IPS-18a (cell line): ENCODE results near the gene HS6ST3.

ENCODE experiments used
- H3K27ac ChIP-seq: one replicate; pipeline ENCODE4 v1.5.1; 2013; ENCODE audit warnings: low read length
- H3K27me3 ChIP-seq: one replicate; pipeline ENCODE4 v1.6.1; 2013; ENCODE audit warnings: mild to moderate bottlenecking, low read length; ENCODE audit not compliant: control insufficient read depth, insufficient read depth
- H3K36me3 ChIP-seq: one replicate; pipeline ENCODE4 v1.6.1; 2013; ENCODE audit warnings: low read depth, low read length; ENCODE audit not compliant: control insufficient read depth
- H3K4me1 ChIP-seq: one replicate; pipeline ENCODE4 v1.6.1; 2013; ENCODE audit warnings: low read depth, low read length; ENCODE audit not compliant: control insufficient read depth
- H3K4me3 ChIP-seq: one replicate; pipeline ENCODE4 v1.5.1; 2013; ENCODE audit warnings: low read length
- H3K9ac ChIP-seq: one replicate; pipeline ENCODE4 v1.6.1; 2013; ENCODE audit warnings: mild to moderate bottlenecking, low read length, moderate library complexity
- H3K9me3 ChIP-seq: one replicate; pipeline ENCODE4 v1.6.1; 2013; ENCODE audit warnings: low read depth, low read length; ENCODE audit not compliant: control insufficient read depth

The HS6ST3 gene

DNA sequence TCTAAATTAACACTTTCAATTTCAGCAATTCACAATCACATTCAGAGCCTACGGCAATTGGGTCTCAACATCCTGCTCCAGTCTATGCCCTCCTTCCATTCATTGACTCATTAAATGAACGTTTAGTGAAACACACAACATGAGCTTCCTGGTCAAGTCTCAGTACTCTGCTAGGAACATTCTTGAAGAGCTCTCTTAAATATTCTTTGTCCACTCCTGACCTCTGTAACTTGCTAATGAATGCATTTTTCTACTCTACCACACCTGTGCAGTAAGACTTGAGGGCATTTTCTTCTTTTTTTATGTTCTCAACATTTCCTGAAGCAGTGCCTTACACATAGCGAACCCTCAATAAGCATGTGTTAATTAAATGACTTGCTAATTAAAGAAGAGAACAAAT is 735.7 kb downstream of the HS6ST3 start:
- Histone ChIP-seq H3K9ac (no peak overlapping the region), H3K27ac (no peak overlapping the region), H3K27me3 (no peaks in the 10 kb centered on the region), H3K4me3 (no peak overlapping the region), H3K9me3 (no peaks in the 10 kb centered on the region), H3K36me3 (no peaks in the 10 kb centered on the region), H3K4me1 (no peaks in the 10 kb centered on the region)

DNA sequence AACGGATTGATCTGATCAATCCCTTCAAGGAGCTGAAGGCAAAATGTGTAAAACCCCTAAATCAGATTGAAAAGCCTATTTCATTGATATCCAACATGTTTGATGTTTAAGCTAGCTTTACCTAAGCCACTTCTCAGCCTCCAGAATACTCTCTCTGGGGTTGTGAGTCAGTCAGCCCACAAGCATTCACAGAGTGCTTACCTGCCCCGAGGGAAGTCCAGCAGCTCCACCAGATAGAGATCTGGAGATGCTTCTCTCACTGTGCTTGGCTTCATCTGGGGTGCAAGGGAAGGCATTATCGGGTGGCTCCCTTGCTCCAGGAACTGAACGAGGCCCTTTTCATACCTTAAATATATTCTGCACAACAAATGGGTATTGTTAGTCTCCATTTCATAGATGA is 744.7 kb downstream of the HS6ST3 start:
- no peaks in the 10 kb centered on the region for H3K4me1 ChIP-seq
- H3K9me3 ChIP-seq, result no peaks in the 10 kb centered on the region
- H3K27me3 ChIP-seq, result no peaks in the 10 kb centered on the region
- H3K36me3 ChIP-seq, result no peaks in the 10 kb centered on the region
- no peak overlapping the region for H3K4me3 ChIP-seq
- no peak overlapping the region for H3K9ac ChIP-seq
- H3K27ac ChIP-seq, result no peak overlapping the region

DNA sequence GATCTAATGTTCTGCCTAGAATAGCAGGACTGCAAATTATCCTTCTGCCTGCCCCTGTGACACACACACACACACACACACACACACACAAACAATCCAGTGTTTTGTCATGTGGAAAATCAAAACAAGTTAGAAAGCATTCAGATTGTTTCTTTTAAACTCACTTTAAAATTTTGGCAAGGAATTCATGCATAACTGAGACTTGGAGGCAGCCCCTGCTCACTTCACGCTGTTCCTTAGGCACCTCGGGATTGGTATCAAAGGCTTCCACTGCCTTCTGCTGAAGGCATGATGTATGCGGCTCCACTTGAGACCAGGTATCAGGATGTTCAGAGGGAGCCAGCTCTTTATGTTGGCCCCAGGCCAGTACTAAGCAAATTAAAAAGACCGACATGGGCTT is 745.6 kb downstream of the HS6ST3 start:
- no peaks in the 10 kb centered on the region for H3K4me1 ChIP-seq
- no peak overlapping the region for H3K4me3 ChIP-seq
- no peak overlapping the region for H3K9ac ChIP-seq
- H3K36me3 ChIP-seq, result no peaks in the 10 kb centered on the region
- H3K27me3 ChIP-seq, result no peaks in the 10 kb centered on the region
- no peak overlapping the region for H3K27ac ChIP-seq
- H3K9me3 ChIP-seq, result no peaks in the 10 kb centered on the region

DNA sequence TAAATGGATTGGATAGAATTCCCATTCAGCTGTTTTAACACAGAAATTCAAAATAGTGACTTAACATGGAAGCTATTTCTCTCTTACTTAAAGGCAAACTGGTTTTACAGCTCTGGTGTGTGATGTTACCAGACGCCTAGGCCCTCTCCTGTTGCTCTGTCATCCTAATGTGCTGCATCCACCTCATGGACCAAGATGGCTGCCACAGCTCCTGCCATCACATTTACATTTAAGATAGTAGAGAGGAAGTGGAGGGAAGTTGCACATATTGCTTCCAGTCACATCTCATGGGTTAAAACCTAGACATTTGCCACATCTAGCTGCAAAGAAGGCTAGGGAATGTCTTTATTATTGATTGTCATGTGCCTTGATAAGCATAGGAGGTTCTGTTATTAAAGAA is 746.8 kb downstream of the HS6ST3 start:
- Histone ChIP-seq H3K4me3 (no peak overlapping the region), H3K9me3 (no peaks in the 10 kb centered on the region), H3K27ac (no peak overlapping the region), H3K4me1 (no peaks in the 10 kb centered on the region), H3K9ac (no peak overlapping the region), H3K27me3 (no peaks in the 10 kb centered on the region), H3K36me3 (no peaks in the 10 kb centered on the region)

DNA sequence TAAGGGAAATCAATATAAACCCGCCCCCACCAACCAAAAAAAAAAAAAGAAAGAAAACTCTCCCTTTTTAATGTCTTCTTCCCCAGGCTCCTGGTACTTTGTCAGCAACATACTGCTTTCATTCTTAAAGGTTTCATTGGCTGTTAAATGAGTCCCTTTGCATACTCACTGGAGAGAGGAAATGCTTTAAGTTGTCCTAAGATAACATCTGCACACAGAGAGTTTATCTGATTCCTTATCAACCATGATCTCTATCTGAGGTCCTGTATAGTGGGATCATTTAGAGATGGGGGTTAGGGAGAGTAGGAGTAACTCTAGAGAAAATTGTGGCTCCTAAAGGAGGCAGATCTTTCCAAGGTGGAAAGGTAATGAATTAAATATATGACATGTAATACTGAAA is 747.9 kb downstream of the HS6ST3 start:
- Histone ChIP-seq H3K27ac (no peak overlapping the region), H3K4me3 (no peak overlapping the region), H3K9ac (no peak overlapping the region), H3K9me3 (no peaks in the 10 kb centered on the region), H3K27me3 (no peaks in the 10 kb centered on the region), H3K4me1 (no peaks in the 10 kb centered on the region), H3K36me3 (no peaks in the 10 kb centered on the region)

DNA sequence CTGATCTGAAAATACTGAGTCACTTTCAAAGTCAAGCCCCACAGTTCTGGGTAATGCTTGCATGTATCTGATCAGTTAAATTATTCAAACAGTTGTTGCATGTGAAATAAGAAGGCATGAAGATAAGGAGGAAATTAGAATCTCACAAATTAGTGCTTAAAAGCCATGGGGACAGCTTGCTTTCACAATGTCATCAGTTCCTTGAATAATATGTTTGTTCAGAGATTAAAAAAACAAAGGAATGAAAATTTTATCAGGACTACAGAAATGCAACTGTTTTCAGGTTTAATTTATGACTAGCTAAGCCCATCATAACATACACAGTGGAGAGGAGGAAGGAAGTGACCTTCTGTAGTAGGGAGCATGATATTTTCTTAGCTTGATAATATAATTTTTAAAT is 754.3 kb downstream of the HS6ST3 start:
- H3K4me3 ChIP-seq, result no peak overlapping the region

DNA sequence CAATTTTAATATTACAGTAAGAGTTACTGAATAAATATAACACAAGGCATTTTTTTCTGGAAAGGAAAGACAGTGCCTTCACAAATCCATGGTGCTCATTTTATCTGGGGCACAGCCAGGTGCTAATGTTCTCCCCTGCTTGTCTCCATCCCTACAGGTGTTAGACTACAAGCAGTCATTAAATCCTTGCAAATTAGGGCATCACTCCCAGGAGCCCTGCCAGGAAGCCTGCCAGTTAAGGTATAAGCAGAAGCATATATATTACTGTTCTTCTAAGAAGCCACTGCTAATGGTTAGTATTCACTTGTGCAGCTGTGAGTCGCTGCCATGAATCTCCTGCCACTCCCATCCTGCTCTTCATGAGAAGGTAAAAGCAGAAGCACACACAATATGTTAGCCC is 754.7 kb downstream of the HS6ST3 start:
- Histone ChIP-seq H3K9ac (no peak overlapping the region), H3K36me3 (no peaks in the 10 kb centered on the region), H3K27ac (no peak overlapping the region), H3K4me1 (no peaks in the 10 kb centered on the region), H3K27me3 (no peaks in the 10 kb centered on the region), H3K9me3 (no peaks in the 10 kb centered on the region), H3K4me3 (no peak overlapping the region)

More for the DNA sequence above, 754.3 kb downstream of the HS6ST3 start:
- H3K9me3 ChIP-seq, result no peaks in the 10 kb centered on the region
- H3K9ac ChIP-seq, result no peak overlapping the region
- no peaks in the 10 kb centered on the region for H3K4me1 ChIP-seq
- no peaks in the 10 kb centered on the region for H3K27me3 ChIP-seq
- no peaks in the 10 kb centered on the region for H3K36me3 ChIP-seq
- no peak overlapping the region for H3K27ac ChIP-seq

DNA sequence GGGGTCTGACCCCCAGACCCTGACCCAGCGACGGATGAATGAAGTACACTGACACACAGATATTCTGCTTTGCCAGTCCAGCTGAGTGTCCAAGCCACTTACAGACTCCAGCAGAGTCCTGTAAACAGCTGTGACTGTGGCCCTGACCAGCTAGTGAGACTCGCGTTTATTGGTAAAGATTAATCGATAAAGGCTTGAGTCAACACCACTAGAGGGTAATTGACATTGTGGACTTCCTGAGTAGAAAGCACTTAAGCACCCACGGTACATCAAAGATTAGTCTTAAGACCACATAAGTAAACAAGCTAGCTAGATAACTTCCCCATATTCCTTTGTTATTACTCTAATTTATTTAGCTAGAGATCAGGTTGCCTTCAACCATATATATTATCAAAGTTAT is 758.4 kb downstream of the HS6ST3 start:
- Histone ChIP-seq H3K36me3 (no peaks in the 10 kb centered on the region), H3K9ac (no peak overlapping the region), H3K4me3 (no peak overlapping the region), H3K9me3 (no peaks in the 10 kb centered on the region), H3K27ac (no peak overlapping the region), H3K27me3 (no peaks in the 10 kb centered on the region), H3K4me1 (peaks cover 4% of the 10 kb centered on the region)

DNA sequence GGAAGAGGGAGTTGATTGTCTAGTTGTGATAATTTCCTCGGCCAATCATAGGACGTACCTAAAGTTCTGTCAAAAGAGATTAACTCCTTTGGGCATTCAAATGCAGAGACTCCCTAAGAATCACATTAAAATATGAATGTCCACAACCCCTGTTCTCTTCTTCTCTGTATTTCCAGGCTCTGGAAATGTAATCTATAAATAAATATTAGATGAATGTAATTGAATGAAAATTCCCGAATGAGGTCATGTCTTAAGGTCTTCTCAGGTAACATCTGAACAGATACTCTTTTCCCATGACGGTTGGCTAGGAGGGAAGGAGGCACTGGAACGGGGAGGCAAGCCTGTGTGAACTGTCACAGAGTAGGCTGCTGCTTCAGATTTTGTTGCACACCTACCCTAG is 759.2 kb downstream of the HS6ST3 start:
- H3K9me3 ChIP-seq, result no peaks in the 10 kb centered on the region
- H3K4me3 ChIP-seq, result no peak overlapping the region
- no peak overlapping the region for H3K27ac ChIP-seq
- peaks cover 4% of the 10 kb centered on the region for H3K4me1 ChIP-seq
- H3K9ac ChIP-seq, result no peak overlapping the region
- H3K36me3 ChIP-seq, result no peaks in the 10 kb centered on the region
- H3K27me3 ChIP-seq, result no peaks in the 10 kb centered on the region

DNA sequence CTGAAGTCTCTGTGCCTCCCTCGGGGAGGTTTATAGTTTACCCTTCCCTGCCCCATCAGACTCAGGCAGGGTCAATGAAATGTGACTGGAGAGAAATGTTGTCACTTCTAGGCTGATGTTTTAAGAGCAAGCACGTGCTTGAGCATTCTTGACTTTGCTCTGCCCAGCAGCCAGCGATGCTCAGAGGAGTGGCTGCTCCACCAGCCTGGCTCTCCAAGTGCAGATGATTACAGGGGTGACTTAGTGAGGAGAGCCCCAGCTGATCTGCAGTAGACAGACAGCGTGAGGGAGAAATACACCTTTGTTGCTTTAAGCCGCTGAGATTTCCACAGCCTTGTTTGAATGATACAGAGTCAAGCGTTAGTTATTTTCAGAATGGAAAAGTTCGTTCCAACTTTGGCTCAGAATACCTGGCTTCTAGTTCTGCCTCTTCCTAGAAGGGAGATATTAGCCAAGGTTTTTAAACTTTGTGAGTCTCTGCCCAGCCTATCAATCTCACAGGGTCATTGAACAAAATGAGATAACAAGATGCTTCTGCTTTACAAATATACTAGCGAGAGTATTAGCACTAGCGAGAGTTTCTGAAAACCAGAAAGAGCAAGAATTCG is 760.7 kb downstream of the HS6ST3 start:
- H3K9me3 ChIP-seq, result no peaks in the 10 kb centered on the region
- no peak overlapping the region for H3K27ac ChIP-seq
- no peak overlapping the region for H3K4me3 ChIP-seq
- H3K36me3 ChIP-seq, result no peaks in the 10 kb centered on the region
- H3K4me1 ChIP-seq, result peaks cover 4% of the 10 kb centered on the region
- no peaks in the 10 kb centered on the region for H3K27me3 ChIP-seq
- H3K9ac ChIP-seq, result no peak overlapping the region

DNA sequence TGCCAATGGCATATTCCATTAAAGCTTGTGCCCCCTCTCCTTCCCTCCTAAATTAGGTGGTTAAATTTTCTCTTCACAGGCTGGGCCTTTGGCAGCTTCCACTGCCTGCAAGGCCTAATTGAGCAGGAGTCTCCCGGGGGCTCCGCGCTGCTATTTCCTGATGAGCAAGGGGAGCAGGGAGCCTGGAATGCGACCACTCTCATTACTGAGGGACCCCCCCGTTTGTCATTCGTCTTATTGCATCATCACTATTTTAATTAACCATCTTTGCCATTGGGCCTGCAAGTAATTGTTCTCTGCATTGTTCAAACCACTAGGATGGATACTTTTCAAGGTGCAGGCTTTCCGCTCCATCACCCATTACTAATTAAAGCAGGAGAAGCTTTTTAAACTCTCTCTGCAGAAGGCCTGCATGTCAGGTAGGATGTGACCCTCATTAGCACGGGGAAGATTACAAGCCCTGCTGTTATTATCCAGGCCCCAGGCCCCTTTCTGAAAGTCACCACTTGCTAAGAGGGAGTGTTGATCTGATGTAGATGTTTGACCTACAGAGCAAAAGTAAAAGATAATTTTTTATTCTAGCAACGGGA is 762.0 kb downstream of the HS6ST3 start:
- H3K9me3 ChIP-seq, result no peaks in the 10 kb centered on the region
- H3K27me3 ChIP-seq, result no peaks in the 10 kb centered on the region
- H3K27ac ChIP-seq, result no peak overlapping the region
- H3K36me3 ChIP-seq, result no peaks in the 10 kb centered on the region
- H3K9ac ChIP-seq, result no peak overlapping the region
- H3K4me1 ChIP-seq, result peaks cover 4% of the 10 kb centered on the region
- no peak overlapping the region for H3K4me3 ChIP-seq

DNA sequence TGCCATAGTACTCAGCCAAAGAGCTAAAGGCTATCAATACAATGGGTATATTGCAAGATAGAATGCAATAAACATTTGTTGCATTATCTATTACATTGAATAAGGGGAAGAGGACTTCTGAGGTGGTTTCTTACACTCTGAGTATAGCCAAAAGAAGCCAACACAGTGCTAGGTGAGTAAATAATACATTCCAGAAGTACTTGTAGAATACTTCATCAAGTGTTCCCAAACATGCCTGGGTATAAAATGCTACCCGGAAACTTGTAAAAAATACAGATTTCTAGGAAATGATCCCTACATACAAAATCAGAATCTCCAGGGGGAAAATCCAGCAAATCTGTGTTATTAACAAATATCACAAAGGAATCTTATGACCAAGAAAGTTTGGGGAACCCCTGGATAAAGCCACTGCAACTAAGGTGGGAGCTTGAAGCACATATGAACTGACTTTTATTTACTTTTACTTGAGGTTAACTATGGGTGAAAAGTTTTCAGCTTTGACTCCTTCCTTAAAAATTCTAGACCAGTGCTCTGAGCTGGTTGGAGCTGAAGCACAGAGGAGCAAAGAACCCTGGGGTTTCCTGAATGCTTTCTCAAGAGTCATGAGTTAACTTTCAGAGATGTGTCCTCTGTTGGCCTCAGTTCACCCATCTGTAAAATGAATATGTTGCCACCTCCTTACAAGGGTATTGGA is 768.4 kb downstream of the HS6ST3 start:
- Histone ChIP-seq H3K4me1 (no peaks in the 10 kb centered on the region), H3K4me3 (no peak overlapping the region), H3K9me3 (no peaks in the 10 kb centered on the region)

More for the DNA sequence above, 768.4 kb downstream of the HS6ST3 start:
- Histone ChIP-seq H3K9ac (no peak overlapping the region), H3K36me3 (no peaks in the 10 kb centered on the region), H3K27ac (no peak overlapping the region), H3K27me3 (no peaks in the 10 kb centered on the region)
